ENCODE measurements around the gene XYLT1. TPM values are rescaled to one million over a fixed set of nuclear protein-coding genes. Genes with fewer than 3 reads are reported as not detected.

The XYLT1 gene
- total RNA-seq, 1 experiment from 2014 or later = 12.5 TPM

DNA sequence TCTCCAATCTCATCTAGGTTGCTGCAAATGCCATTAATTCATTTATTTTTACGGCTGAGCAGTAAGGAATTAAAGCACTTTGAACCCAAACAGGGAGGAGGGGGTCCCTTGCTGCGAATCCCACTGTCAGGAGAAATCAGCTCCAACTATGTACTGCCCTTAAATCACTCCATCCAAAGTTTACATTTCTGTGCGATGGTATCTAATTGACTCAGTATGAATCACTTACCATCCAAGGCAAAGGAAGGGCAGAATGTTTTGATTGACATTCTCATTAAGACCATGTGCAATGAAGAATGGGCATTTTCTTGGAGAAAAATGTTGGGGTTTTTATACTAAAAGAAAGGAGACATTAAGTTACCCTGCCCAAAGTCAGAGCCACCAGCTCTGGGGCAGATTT, 47.7 kb upstream of the XYLT1 start:
- H3K4me3 Mint-ChIP-seq (ENCODE audit: unreplicated experiment) = no peak overlapping the region
- no peak overlapping the region for H3K27ac Mint-ChIP-seq (ENCODE audit: unreplicated experiment)
- BruUV-seq (replicated peaks) = no TSS peak
- H3K4me1 Mint-ChIP-seq (ENCODE audit: low read depth, unreplicated experiment) = no peaks in the 10 kb centered on the region
- ChIA-PET POLR2A (no interaction called here), CTCF (no interaction called here)
- H3K9me3 ChIP-seq = no peaks in the 10 kb centered on the region
- TF ChIP-seq, protein P1, sequence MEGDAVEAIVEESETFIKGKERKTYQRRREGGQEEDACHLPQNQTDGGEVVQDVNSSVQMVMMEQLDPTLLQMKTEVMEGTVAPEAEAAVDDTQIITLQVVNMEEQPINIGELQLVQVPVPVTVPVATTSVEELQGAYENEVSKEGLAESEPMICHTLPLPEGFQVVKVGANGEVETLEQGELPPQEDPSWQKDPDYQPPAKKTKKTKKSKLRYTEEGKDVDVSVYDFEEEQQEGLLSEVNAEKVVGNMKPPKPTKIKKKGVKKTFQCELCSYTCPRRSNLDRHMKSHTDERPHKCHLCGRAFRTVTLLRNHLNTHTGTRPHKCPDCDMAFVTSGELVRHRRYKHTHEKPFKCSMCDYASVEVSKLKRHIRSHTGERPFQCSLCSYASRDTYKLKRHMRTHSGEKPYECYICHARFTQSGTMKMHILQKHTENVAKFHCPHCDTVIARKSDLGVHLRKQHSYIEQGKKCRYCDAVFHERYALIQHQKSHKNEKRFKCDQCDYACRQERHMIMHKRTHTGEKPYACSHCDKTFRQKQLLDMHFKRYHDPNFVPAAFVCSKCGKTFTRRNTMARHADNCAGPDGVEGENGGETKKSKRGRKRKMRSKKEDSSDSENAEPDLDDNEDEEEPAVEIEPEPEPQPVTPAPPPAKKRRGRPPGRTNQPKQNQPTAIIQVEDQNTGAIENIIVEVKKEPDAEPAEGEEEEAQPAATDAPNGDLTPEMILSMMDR (IDR thresholded peaks at IDR 0.05; ENCODE audit: insufficient read depth in 1 of 2, low read depth in 1 of 2, low read length in 1 of 2, severe bottlenecking in 1 of 2, unreplicated experiment in 1 of 2) = no peak
- DNase-seq = no peak
- H3K4me3 ChIP-seq (ENCODE audit: low read depth, low read length) = no peak overlapping the region
- no peaks in the 10 kb centered on the region for H3K36me3 ChIP-seq (ENCODE audit: control insufficient read depth, insufficient read depth, low read length)
- H3K27me3 Mint-ChIP-seq (ENCODE audit: insufficient read depth, unreplicated experiment) = peaks cover 4% of the 10 kb centered on the region
- intact Hi-C loops (cut with micrococcal nuclease; ENCODE audit: unreplicated experiment) = no loop called here
- H3K4me1 ChIP-seq = no peaks in the 10 kb centered on the region
- no peaks in the 10 kb centered on the region for H3K36me3 Mint-ChIP-seq (ENCODE audit: insufficient read depth, unreplicated experiment)
- H3K27me3 ChIP-seq (replicated peaks; ENCODE audit: control insufficient read depth, insufficient read depth, low read length) = no peaks in the 10 kb centered on the region
- H3K9me3 Mint-ChIP-seq (ENCODE audit: unreplicated experiment) = peaks cover 10% of the 10 kb centered on the region

DNA sequence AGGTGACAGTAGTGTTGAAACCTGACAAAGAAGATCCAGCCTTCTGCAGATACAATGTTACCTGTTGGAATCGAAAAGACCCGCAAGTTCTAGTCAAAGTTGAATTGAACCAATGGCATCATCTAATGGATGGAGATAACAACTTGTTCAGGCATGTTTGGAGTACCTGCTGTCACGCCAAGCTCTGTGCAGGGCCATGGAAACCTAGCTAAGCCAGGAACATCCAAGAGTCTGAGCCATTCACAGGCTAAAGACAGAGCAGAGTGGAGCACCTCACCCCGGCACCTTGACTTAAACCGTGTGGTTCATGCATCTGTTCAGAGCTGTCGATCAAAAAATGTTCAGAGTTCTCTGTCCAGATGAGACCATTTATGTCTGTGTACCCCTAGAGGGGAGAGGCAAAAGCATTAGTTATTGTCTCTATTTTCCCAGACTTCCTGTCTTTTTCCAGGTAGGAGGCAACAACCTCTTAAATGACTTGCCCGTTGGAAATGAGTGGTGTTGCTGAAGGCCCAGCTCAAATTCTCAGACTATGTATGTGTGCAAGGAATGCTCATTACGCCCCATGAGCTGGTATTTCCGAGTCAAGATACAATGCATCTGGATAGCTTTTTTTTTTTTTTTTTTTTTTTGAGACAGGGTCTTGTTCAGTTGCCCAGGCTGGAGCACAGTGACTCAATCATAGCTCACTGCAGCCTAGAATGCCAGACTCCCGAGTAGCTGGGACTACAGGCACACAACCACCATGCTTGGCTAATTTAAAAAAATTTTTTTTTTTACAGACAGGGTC, 44.9 kb upstream of the XYLT1 start:
- no TSS peak for BruUV-seq (replicated peaks)
- Histone ChIP-seq H3K9me3 (no peaks in the 10 kb centered on the region), H3K4me1 (no peaks in the 10 kb centered on the region), H3K36me3 (ENCODE audit: control insufficient read depth, insufficient read depth, low read length) (no peaks in the 10 kb centered on the region), H3K27me3 (replicated peaks; ENCODE audit: control insufficient read depth, insufficient read depth, low read length) (no peaks in the 10 kb centered on the region), H3K4me3 (ENCODE audit: low read depth, low read length) (no peak overlapping the region)
- CTCF ChIA-PET = interaction anchor here (0.6 to 1.0 kb wide), 2 partner anchors 17 to 65 kb away, joined by 3 to 6 read pairs; no protein-coding TSS in a partner anchor
- peaks cover 13% of the 10 kb centered on the region for H3K9me3 Mint-ChIP-seq (ENCODE audit: unreplicated experiment)
- H3K27me3 Mint-ChIP-seq (ENCODE audit: insufficient read depth, unreplicated experiment) = peaks cover 4% of the 10 kb centered on the region
- POLR2A ChIA-PET = no interaction called here
- no peak for DNase-seq
- H3K27ac Mint-ChIP-seq (ENCODE audit: unreplicated experiment) = no peak overlapping the region
- TF ChIP-seq, protein P1 (IDR thresholded peaks at IDR 0.05; ENCODE audit: insufficient read depth in 1 of 2, low read depth in 1 of 2, low read length in 1 of 2, severe bottlenecking in 1 of 2, unreplicated experiment in 1 of 2) = no peak
- no peaks in the 10 kb centered on the region for H3K36me3 Mint-ChIP-seq (ENCODE audit: insufficient read depth, unreplicated experiment)
- intact Hi-C loops (cut with micrococcal nuclease; ENCODE audit: unreplicated experiment) = no loop called here
- H3K4me1 Mint-ChIP-seq (ENCODE audit: low read depth, unreplicated experiment) = no peaks in the 10 kb centered on the region
- H3K4me3 Mint-ChIP-seq (ENCODE audit: unreplicated experiment) = no peak overlapping the region

DNA sequence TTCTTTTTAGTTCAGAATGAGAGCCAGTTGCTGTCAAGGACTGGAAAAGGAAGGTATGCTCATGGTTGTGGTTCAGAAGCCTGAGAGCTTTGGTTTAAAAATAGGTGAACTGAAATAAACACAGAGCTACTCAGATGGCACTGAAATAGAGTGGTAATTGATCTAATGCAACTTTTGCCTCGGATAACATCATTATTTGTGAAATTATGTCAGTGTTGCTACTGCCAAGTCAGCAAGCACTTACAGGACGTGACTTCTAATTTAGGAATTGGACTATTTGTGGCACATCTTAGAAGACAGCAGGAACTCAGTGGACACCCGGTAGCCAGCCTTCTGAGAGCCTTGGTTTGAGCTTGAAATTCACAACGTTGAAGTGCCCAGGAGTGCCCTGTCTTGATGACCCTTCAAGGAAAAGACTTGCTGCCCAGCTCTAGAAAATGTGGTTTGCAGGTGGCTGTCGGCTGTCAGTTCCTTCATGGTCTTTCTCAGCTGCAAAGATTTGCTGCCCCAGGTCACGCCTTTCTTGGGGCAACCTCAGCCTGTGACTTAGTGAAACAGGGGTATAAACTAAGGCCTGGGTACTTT, 42.0 kb upstream of the XYLT1 start:
- Mint-ChIP-seq H3K9me3 (ENCODE audit: unreplicated experiment) (peaks cover 21% of the 10 kb centered on the region), H3K4me3 (ENCODE audit: unreplicated experiment) (no peak overlapping the region), H3K27ac (ENCODE audit: unreplicated experiment) (no peak overlapping the region), H3K36me3 (ENCODE audit: insufficient read depth, unreplicated experiment) (no peaks in the 10 kb centered on the region), H3K4me1 (ENCODE audit: low read depth, unreplicated experiment) (no peaks in the 10 kb centered on the region), H3K27me3 (ENCODE audit: insufficient read depth, unreplicated experiment) (no peaks in the 10 kb centered on the region)
- Histone ChIP-seq H3K4me1 (peaks cover 3% of the 10 kb centered on the region; the same call in 1 of the 2 replicates), H3K27me3 (replicated peaks; ENCODE audit: control insufficient read depth, insufficient read depth, low read length) (no peaks in the 10 kb centered on the region), H3K4me3 (ENCODE audit: low read depth, low read length) (no peak overlapping the region), H3K36me3 (ENCODE audit: control insufficient read depth, insufficient read depth, low read length) (no peaks in the 10 kb centered on the region), H3K9me3 (peaks cover 22% of the 10 kb centered on the region; the same call in 1 of the 2 replicates)
- no peak for DNase-seq
- TF ChIP-seq, protein P1 (IDR thresholded peaks at IDR 0.05; ENCODE audit: insufficient read depth in 1 of 2, low read depth in 1 of 2, low read length in 1 of 2, severe bottlenecking in 1 of 2, unreplicated experiment in 1 of 2) = no peak
- ChIA-PET CTCF (no interaction called here), POLR2A (no interaction called here)
- BruUV-seq (replicated peaks) = no TSS peak
- intact Hi-C loops (cut with micrococcal nuclease; ENCODE audit: unreplicated experiment) = no loop called here
